ENCODE data around the gene ECI1.

DNA sequence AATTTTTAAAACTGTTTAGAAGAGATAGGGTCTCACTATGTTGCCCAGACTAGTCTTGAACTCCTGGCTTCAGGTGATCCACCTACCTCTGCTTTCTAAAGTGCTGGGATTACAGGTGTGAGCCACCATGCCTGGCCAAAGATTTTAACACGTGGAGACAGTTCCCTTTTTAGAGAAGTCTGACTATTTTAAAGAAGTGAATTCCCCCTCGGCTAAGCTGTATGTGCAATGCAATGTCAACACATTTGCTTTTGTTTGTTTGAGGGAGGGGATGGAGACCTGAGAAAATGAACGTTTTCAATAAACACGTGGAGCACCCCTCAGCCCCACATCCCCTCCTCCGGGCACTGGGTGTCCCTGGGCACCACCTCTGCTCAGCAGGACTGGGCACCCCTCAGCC, 30.9 kb upstream of the ECI1 start:
- TF ChIP-seq, protein P1, sequence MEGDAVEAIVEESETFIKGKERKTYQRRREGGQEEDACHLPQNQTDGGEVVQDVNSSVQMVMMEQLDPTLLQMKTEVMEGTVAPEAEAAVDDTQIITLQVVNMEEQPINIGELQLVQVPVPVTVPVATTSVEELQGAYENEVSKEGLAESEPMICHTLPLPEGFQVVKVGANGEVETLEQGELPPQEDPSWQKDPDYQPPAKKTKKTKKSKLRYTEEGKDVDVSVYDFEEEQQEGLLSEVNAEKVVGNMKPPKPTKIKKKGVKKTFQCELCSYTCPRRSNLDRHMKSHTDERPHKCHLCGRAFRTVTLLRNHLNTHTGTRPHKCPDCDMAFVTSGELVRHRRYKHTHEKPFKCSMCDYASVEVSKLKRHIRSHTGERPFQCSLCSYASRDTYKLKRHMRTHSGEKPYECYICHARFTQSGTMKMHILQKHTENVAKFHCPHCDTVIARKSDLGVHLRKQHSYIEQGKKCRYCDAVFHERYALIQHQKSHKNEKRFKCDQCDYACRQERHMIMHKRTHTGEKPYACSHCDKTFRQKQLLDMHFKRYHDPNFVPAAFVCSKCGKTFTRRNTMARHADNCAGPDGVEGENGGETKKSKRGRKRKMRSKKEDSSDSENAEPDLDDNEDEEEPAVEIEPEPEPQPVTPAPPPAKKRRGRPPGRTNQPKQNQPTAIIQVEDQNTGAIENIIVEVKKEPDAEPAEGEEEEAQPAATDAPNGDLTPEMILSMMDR (conservative IDR thresholded peaks at IDR 0.05; ENCODE audit: low read depth, low read length) = no peak
- TF ChIP-seq EZH2 (IDR thresholded peaks at IDR 0.05; ENCODE audit: low read length, unreplicated experiment) (no peak), EZH2phosphoT487 (IDR thresholded peaks at IDR 0.05; ENCODE audit: borderline replicate concordance, low read length) (no peak)
